ENCODE measurements around the gene EFTUD2.

GRCh38 chr17:44919885-44920564, 20.8 kb upstream of the EFTUD2 start:
- TF ChIP-seq CTCF (conservative IDR thresholded peaks at IDR 0.05; ENCODE audit: low read length): peak; percentile 84
- no peak for TF ChIP-seq EZH2phosphoT487 (IDR thresholded peaks at IDR 0.05; ENCODE audit: borderline replicate concordance, low read depth, low read length)

Measured in OCI-LY7 (cell line).